ENCODE measurements around the gene ZRANB1.

DNA sequence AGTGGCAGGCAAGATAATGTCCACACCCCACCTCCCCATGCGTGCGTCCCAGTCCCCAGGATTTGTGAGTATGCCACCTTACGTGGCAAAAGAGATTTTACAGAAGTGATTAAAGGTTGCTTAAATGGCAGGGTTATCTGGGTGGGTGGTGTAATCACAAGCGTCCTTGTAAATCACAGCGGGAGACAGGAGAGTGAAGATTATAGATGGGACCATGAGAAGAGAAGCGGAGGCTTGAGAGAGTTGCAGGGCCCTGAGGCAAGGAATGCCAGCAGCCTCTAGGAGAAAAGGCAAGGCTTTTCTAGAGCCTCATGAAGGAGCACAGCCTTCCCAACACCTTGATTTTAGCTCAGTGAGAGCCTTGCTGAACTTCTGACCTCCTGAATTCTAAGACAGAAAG, 10.2 kb downstream of the ZRANB1 start:
- no peak for TF ChIP-seq EZH2phosphoT487 (IDR thresholded peaks at IDR 0.05; ENCODE audit: low read depth, severe bottlenecking, unreplicated experiment)
- TF ChIP-seq, protein P1, sequence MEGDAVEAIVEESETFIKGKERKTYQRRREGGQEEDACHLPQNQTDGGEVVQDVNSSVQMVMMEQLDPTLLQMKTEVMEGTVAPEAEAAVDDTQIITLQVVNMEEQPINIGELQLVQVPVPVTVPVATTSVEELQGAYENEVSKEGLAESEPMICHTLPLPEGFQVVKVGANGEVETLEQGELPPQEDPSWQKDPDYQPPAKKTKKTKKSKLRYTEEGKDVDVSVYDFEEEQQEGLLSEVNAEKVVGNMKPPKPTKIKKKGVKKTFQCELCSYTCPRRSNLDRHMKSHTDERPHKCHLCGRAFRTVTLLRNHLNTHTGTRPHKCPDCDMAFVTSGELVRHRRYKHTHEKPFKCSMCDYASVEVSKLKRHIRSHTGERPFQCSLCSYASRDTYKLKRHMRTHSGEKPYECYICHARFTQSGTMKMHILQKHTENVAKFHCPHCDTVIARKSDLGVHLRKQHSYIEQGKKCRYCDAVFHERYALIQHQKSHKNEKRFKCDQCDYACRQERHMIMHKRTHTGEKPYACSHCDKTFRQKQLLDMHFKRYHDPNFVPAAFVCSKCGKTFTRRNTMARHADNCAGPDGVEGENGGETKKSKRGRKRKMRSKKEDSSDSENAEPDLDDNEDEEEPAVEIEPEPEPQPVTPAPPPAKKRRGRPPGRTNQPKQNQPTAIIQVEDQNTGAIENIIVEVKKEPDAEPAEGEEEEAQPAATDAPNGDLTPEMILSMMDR (IDR thresholded peaks at IDR 0.05; ENCODE audit: poor library complexity), result no peak
